H9 (cell line): ENCODE measurements around the gene PPARG. TPM values are rescaled to one million over a fixed set of nuclear protein-coding genes. Genes with fewer than 3 reads are reported as not detected.

ENCODE experiments used
- DNase-seq: peaks from one replicate; pipeline ENCODE4 v3.0.0-alpha.2; 2017
- H2AFZ ChIP-seq: one replicate; pipeline ENCODE4 v1.6.1; 2013; ENCODE audit warnings: mild to moderate bottlenecking, low read length, control low read depth, moderate library complexity
- H2AK5ac ChIP-seq: 2 replicates; pipeline ENCODE4 v1.6.1; 2013; ENCODE audit warnings: low read length, control low read depth, mixed read lengths; ENCODE audit not compliant: insufficient read length
- H2BK120ac ChIP-seq: one replicate; pipeline ENCODE4 v1.6.1; 2013; ENCODE audit warnings: low read depth, mild to moderate bottlenecking, low read length, control low read depth, inconsistent platforms; ENCODE audit not compliant: poor library complexity, severe bottlenecking
- H2BK12ac ChIP-seq: 2 replicates; pipeline ENCODE4 v1.6.1; 2013; ENCODE audit warnings: low read length, control low read depth, mixed read lengths, low read depth; ENCODE audit not compliant: insufficient read length
- H2BK15ac ChIP-seq: 2 replicates; pipeline ENCODE4 v1.6.1; 2013; ENCODE audit warnings: low read depth, low read length, control low read depth
- H2BK20ac ChIP-seq: one replicate; pipeline ENCODE4 v1.6.1; 2013; ENCODE audit warnings: low read depth, mild to moderate bottlenecking, low read length, control low read depth, inconsistent platforms; ENCODE audit not compliant: poor library complexity, severe bottlenecking
- H2BK5ac ChIP-seq: 2 replicates; pipeline ENCODE4 v1.6.1; 2013; ENCODE audit warnings: low read length, control low read depth, mixed read lengths; ENCODE audit not compliant: insufficient read length
- H3K14ac ChIP-seq: 2 replicates; pipeline ENCODE4 v1.6.1; 2013; ENCODE audit warnings: low read length, control low read depth; ENCODE audit not compliant: insufficient read depth
- H3K18ac ChIP-seq: 2 replicates; pipeline ENCODE4 v1.6.1; 2013; ENCODE audit warnings: low read depth, mild to moderate bottlenecking, mixed read lengths, low read length, control low read depth; ENCODE audit not compliant: insufficient read length
- H3K23ac ChIP-seq: 2 replicates; pipeline ENCODE4 v1.6.1; 2013; ENCODE audit warnings: low read length, control low read depth, mixed read lengths, low read depth; ENCODE audit not compliant: insufficient read length
- H3K23me2 ChIP-seq: 2 replicates; pipeline ENCODE4 v1.6.1; 2013; ENCODE audit warnings: low read depth, mild to moderate bottlenecking, mixed read lengths, low read length, control low read depth; ENCODE audit not compliant: insufficient read length, poor library complexity, severe bottlenecking
- H3K27ac ChIP-seq: 2 replicates; pipeline ENCODE4 v1.5.1; 2013; ENCODE audit warnings: low read length, control low read depth, mixed read lengths, low read depth; ENCODE audit not compliant: insufficient read length
- H3K27me3 ChIP-seq: 2 replicates; pipeline ENCODE4 v1.6.1; 2013; ENCODE audit warnings: low read length, control low read depth, inconsistent platforms; ENCODE audit not compliant: insufficient read depth
- H3K4ac ChIP-seq: 2 replicates; pipeline ENCODE4 v1.6.1; 2013; ENCODE audit warnings: low read depth, mild to moderate bottlenecking, control low read depth, inconsistent platforms, low read length, moderate library complexity
- H3K4me1 ChIP-seq: 2 replicates; pipeline ENCODE4 v1.6.1; 2013; ENCODE audit warnings: low read length, control low read depth, inconsistent platforms; ENCODE audit not compliant: insufficient read depth
- H3K4me2 ChIP-seq: 2 replicates; pipeline ENCODE4 v1.6.1; 2013; ENCODE audit warnings: low read length, control low read depth, mixed read lengths; ENCODE audit not compliant: insufficient read length, insufficient read depth
- H3K56ac ChIP-seq: 2 replicates; pipeline ENCODE4 v1.6.1; 2013; ENCODE audit warnings: low read depth, mild to moderate bottlenecking, mixed read lengths, low read length, control low read depth; ENCODE audit not compliant: insufficient read length
- H3K79me1 ChIP-seq: 2 replicates; pipeline ENCODE4 v1.6.1; 2013; ENCODE audit warnings: low read depth, mild to moderate bottlenecking, moderate library complexity, low read length, control low read depth, inconsistent platforms; ENCODE audit not compliant: insufficient read depth, poor library complexity, severe bottlenecking
- H3K79me2 ChIP-seq: 2 replicates; pipeline ENCODE4 v1.6.1; 2013; ENCODE audit warnings: low read length, control low read depth, inconsistent platforms; ENCODE audit not compliant: insufficient read depth
- H3K9ac ChIP-seq: 2 replicates; pipeline ENCODE4 v1.6.1; 2013; ENCODE audit warnings: low read length, control low read depth, mixed read lengths; ENCODE audit not compliant: insufficient read length; ENCODE audit errors: extremely low read depth
- H3K9me3 ChIP-seq: one replicate; pipeline ENCODE4 v1.6.1; 2013; ENCODE audit warnings: low read depth, low read length, inconsistent platforms; ENCODE audit not compliant: control insufficient read depth
- H3T11ph ChIP-seq: one replicate; pipeline ENCODE4 v1.6.1; 2013; ENCODE audit warnings: mild to moderate bottlenecking, low read length, control low read depth, inconsistent platforms
- H4K20me1 ChIP-seq: one replicate; pipeline ENCODE4 v1.6.1; 2013; ENCODE audit not compliant: control insufficient read depth, insufficient read length, insufficient read depth
- H4K5ac ChIP-seq: 2 replicates; pipeline ENCODE4 v1.6.1; 2013; ENCODE audit warnings: low read depth, mild to moderate bottlenecking, mixed read lengths, low read length, control low read depth; ENCODE audit not compliant: insufficient read length
- H4K8ac ChIP-seq: replicated peaks from 2 replicates; pipeline ENCODE4 v1.6.1; 2013; ENCODE audit warnings: low read length, control low read depth, mixed read lengths, low read depth; ENCODE audit not compliant: insufficient read length
- H4K91ac ChIP-seq: 2 replicates; pipeline ENCODE4 v1.6.1; 2013; ENCODE audit warnings: low read depth, mild to moderate bottlenecking, moderate library complexity, mixed read lengths, low read length, control low read depth; ENCODE audit not compliant: insufficient read length
- H3K27ac Mint-ChIP-seq, 3 experiments: 2 replicates in 2 of 3; 3 replicates in 1 of 3; pipeline ENCODE4 v1.8.0; 2020 to 2021; ENCODE audit warnings: mixed read lengths in 3 of 3, mild to moderate bottlenecking in 1 of 3, moderate library complexity in 1 of 3
- H3K27me3 Mint-ChIP-seq: 2 replicates; pipeline ENCODE4 v1.8.0; 2021; ENCODE audit warnings: low read depth, mild to moderate bottlenecking, moderate library complexity, mixed read lengths
- H3K36me3 Mint-ChIP-seq, 3 experiments: 2 replicates in 2 of 3; 3 replicates in 1 of 3; pipeline ENCODE4 v1.8.0; 2020 to 2021; ENCODE audit warnings: low read depth in 3 of 3, mixed read lengths in 3 of 3; ENCODE audit not compliant: insufficient read depth in 1 of 3
- H3K4me1 Mint-ChIP-seq, 2 experiments: 2 replicates each; pipeline ENCODE4 v1.8.0; 2020; ENCODE audit warnings: mixed read lengths in 2 of 2
- H3K4me3 Mint-ChIP-seq, 2 experiments: 2 replicates in 1 of 2; 3 replicates in 1 of 2; pipeline ENCODE4 v1.8.0; 2020 to 2021; ENCODE audit warnings: mild to moderate bottlenecking in 2 of 2, mixed read lengths in 2 of 2, moderate library complexity in 1 of 2
- H3K9me3 Mint-ChIP-seq, 2 experiments: 2 replicates in 1 of 2; 3 replicates in 1 of 2; pipeline ENCODE4 v1.8.0; 2020; ENCODE audit warnings: mild to moderate bottlenecking in 2 of 2, mixed read lengths in 2 of 2, moderate library complexity in 1 of 2
- CTCF ChIP-seq: fragments of 200-600 bp; sonication (generic); conservative IDR thresholded peaks from 3 replicates; pipeline ENCODE4 v1.8.0; 2021; ENCODE audit warnings: antibody characterized with exemption, mild to moderate bottlenecking
- WGBS: extraction: QIAGEN DNeasy Blood & Tissue Kit; methylation state at CpG from one replicate; pipeline ENCODE4 v1.1.7; 2013; ENCODE audit warnings: missing lambda C conversion rate, low lambda C conversion rate, mixed read lengths; ENCODE audit not compliant: insufficient read length; ENCODE audit errors: extremely low coverage; 5-methylcytosine and 5-hydroxymethylcytosine counted together
- total RNA-seq: library from RNA; stranded (reverse); gene quantifications from 2 replicates; pipeline ENCODE4 v1.2.1, GENCODE V29; 2021

Gene PPARG
- total RNA-seq, 1 experiment from 2014 or later, result 0.42 TPM

- H4K8ac ChIP-seq, result no peak overlapping the region
These were observed 145.0 kb downstream of the PPARG start for GRCh38 chr3:12433823-12434222.

More at GRCh38 chr3:12433823-12434222, 145.0 kb downstream of the PPARG start:
- H3K23me2 ChIP-seq, result no peaks in the 10 kb centered on the region
- H2AFZ ChIP-seq, result no peak overlapping the region
- H3K79me1 ChIP-seq, result no peaks in the 10 kb centered on the region
- TF ChIP-seq CTCF, result no peak
- H3K4me2 ChIP-seq, result no peak overlapping the region
- no peak overlapping the region for H3T11ph ChIP-seq
- no peak overlapping the region for H3K23ac ChIP-seq
- H3K14ac ChIP-seq, result no peak overlapping the region
- H2BK12ac ChIP-seq, result no peak overlapping the region
- H3K4me1 ChIP-seq, result no peaks in the 10 kb centered on the region
- peaks cover 7% of the 10 kb centered on the region for H3K27me3 Mint-ChIP-seq
- peak overlapping the region in 1 of 3 experiments; percentile 70; a peak in 1 of 7 replicates for H3K27ac Mint-ChIP-seq
- no peaks in the 10 kb centered on the region for H3K36me3 Mint-ChIP-seq
- no peak overlapping the region for H2BK20ac ChIP-seq
- no peak for DNase-seq
- no peak overlapping the region for H3K56ac ChIP-seq
- peaks cover 0 to 3% of the 10 kb centered on the region in 2 experiments; a peak in 1 of 4 replicates for H3K4me1 Mint-ChIP-seq
- H3K9me3 Mint-ChIP-seq, result no peaks in the 10 kb centered on the region
- no peak overlapping the region for H2AK5ac ChIP-seq
- no peak overlapping the region for H2BK120ac ChIP-seq
- no peak overlapping the region for H3K18ac ChIP-seq
- H4K5ac ChIP-seq, result no peak overlapping the region
- H3K27ac ChIP-seq, result no peak overlapping the region
- no peak overlapping the region for H3K9ac ChIP-seq
- no CpG with 5 or more reads among the region's 6 CpGs for WGBS
- no peak overlapping the region for H2BK15ac ChIP-seq
- no peak overlapping the region for H4K91ac ChIP-seq
- H3K9me3 ChIP-seq, result no peaks in the 10 kb centered on the region
- no peaks in the 10 kb centered on the region for H3K27me3 ChIP-seq
- no peak overlapping the region for H2BK5ac ChIP-seq
- H3K4me3 Mint-ChIP-seq, result no peak overlapping the region
- no peaks in the 10 kb centered on the region for H3K79me2 ChIP-seq
- H4K20me1 ChIP-seq, result no peaks in the 10 kb centered on the region
- no peak overlapping the region for H3K4ac ChIP-seq
